Neutrophil (primary cell): Measurements from ENCODE around the gene CPLX1.
"Not testable (repeated sequence)": the region's sequence is repeated elsewhere in the genome, so short reads cannot be mapped to it uniquely, and the experiment has no call there.

ENCODE experiments used
- H3K27ac ChIP-seq: fragments of 200-600 bp; sonication (generic); 2 replicates; pipeline ENCODE4 v1.5.1; 2016; ENCODE audit warnings: mild to moderate bottlenecking, moderate library complexity
- H3K27me3 ChIP-seq: fragments of 200-600 bp; sonication (generic); 2 replicates; pipeline ENCODE4 v1.6.0; 2016; ENCODE audit warnings: mild to moderate bottlenecking
- H3K36me3 ChIP-seq: fragments of 200-600 bp; sonication (generic); 2 replicates; pipeline ENCODE4 v1.5.1; 2017
- H3K4me1 ChIP-seq, 2 experiments: fragments of 200-600 bp in 1 of 2; sonication (generic) in 1 of 2; 1 replicate in 1 of 2; 2 replicates in 1 of 2; pipeline versions ENCODE4 v1.5.1 to v1.6.1; 2013 to 2016; ENCODE audit warnings: low read depth in 1 of 2, low read length in 1 of 2, mild to moderate bottlenecking in 1 of 2, moderate library complexity in 1 of 2; ENCODE audit not compliant: control insufficient read depth in 1 of 2, insufficient read depth in 1 of 2
- H3K4me3 ChIP-seq, 2 experiments: fragments of 200-600 bp in 1 of 2; sonication (generic) in 1 of 2; 1 replicate in 1 of 2; 2 replicates in 1 of 2; pipeline ENCODE4 v1.5.1; 2013 to 2016; ENCODE audit warnings: low read depth in 1 of 2, low read length in 1 of 2, mild to moderate bottlenecking in 1 of 2, moderate library complexity in 1 of 2
- H3K9me3 ChIP-seq: fragments of 200-600 bp; sonication (generic); 2 replicates; pipeline ENCODE4 v1.5.1; 2016
- CTCF ChIP-seq: fragments of 200-600 bp; sonication (generic); IDR thresholded peaks from 2 replicates; pipeline ENCODE4 v1.5.1; 2016; ENCODE audit warnings: antibody characterized with exemption

Gene CPLX1

GRCh38 chr4:754221-755120 is 71.5 kb downstream of the CPLX1 start:
- no peaks in the 10 kb centered on the region for H3K4me1 ChIP-seq
- H3K27me3 ChIP-seq = no peaks in the 10 kb centered on the region
- H3K9me3 ChIP-seq = no peaks in the 10 kb centered on the region
- H3K36me3 ChIP-seq = peaks cover 62% of the 10 kb centered on the region
- no peak overlapping the region for H3K4me3 ChIP-seq
- no peak for TF ChIP-seq CTCF
- no peak overlapping the region for H3K27ac ChIP-seq

GRCh38 chr4:753186-753585 is 72.7 kb downstream of the CPLX1 start:
- H3K9me3 ChIP-seq, H3K4me1 ChIP-seq, H3K27ac ChIP-seq, H3K27me3 ChIP-seq, H3K4me3 ChIP-seq: not testable (repeated sequence)
- H3K36me3 ChIP-seq = peaks cover 69% of the 10 kb centered on the region

DNA sequence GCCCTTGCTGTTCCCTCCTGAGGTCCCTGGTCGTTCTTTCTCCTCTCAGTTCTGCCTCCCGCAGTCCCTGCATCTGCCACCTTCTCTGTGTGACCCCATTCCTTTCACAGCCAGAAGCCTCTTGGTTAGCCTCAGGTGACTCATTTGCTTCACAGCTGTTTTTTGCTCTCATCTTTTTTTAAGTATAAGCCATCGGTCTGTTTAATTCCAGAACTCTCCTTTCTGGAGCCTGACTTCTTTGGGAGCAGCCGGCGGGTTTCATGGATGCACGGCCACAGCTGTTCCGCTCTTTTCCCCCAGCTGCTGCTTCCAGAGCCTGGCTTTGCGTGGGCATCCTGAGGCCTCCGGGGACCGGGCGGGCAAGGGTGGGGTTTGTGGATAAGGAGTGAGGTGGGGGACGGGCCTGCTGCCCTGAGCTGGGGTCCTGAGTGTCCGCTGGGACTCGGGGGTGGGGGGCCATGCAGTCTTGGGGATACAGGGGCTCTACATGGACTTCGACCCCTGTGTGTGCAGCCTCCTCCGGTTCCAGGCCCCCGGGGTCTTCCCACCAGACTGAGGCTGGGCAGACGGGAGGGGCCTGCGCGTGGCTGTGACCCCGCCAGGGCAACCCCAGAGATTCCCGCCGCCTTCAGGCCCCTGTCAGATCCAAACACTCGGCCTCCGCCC is 73.6 kb downstream of the CPLX1 start:
- H3K9me3 ChIP-seq = no peaks in the 10 kb centered on the region
- peaks cover 73% of the 10 kb centered on the region for H3K36me3 ChIP-seq
- H3K27me3 ChIP-seq = no peaks in the 10 kb centered on the region
- H3K4me3 ChIP-seq = no peak overlapping the region
- H3K27ac ChIP-seq = no peak overlapping the region
- no peak for TF ChIP-seq CTCF
- no peaks in the 10 kb centered on the region for H3K4me1 ChIP-seq

DNA sequence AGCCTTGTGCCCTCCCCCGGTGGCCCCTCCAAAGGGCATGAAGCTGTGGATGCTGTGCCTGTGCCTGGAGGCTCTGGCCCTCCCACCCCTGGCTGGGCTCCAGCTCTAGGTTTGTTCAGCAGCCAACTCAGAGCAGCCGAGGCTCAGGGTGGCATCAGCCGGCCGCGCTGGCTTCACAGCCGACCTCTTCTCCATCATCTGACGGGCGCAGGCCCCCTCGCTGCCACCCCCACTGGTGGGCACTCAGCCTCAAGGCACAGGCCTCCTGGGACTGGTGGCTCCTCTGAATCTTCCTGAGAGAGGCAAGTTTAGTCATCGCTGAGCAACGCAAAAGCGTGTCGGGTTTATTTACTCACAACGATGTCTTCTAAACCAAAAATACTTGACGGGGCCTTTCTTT is 74.3 kb downstream of the CPLX1 start:
- no peaks in the 10 kb centered on the region for H3K9me3 ChIP-seq
- no peak for TF ChIP-seq CTCF
- H3K4me3 ChIP-seq = no peak overlapping the region
- H3K36me3 ChIP-seq = peaks cover 67% of the 10 kb centered on the region
- H3K27ac ChIP-seq = no peak overlapping the region
- no peaks in the 10 kb centered on the region for H3K27me3 ChIP-seq
- no peaks in the 10 kb centered on the region for H3K4me1 ChIP-seq

DNA sequence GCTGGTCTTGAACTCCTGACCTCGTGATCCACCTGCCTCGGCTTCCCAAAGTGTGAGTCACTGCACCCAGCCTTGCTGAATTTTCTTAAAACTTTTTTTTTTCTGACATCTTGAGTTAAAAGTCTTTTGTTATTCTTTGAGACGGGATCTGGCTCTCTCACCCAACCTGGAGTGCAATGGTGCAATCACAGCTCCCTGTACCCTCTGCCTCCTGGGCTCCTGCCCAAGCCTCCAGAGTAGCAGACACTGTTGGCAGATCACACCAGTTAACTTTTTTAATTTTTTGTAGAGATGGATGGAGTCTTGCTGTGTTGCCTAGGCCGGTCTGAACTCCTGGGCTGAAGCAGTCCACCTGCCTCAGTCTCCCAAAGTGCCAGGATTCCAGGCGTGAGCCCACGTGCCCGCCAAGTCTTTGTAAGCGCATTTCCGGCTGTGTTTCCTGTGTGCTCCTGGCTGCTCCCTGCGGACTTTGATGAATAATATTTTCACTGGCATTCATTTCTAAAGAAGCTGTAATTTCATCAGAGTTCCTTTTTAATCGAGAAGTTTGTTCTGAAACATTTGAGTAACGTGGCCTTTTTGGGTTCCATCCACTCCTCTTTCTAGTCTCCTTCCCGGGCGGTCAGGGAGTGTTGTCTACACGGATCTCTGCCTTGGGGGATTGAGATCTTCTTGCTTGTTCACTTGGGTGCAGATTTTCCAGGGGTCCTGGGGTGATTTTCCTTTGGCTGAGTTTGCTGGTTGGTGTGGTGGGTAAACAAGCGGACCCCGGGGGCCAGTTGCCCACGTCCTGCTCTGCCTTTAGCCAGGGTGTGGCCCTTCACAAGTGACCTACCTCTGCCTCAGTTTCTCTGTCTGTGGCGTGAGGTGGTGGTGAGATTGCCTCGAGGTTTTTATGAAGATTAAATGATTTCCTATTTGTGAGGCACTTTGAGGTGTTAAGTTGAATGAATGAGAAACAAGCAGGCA is 75.9 kb downstream of the CPLX1 start:
- H3K27me3 ChIP-seq = no peaks in the 10 kb centered on the region
- no peak overlapping the region for H3K4me3 ChIP-seq
- no peaks in the 10 kb centered on the region for H3K4me1 ChIP-seq
- TF ChIP-seq CTCF = no peak
- H3K27ac ChIP-seq = no peak overlapping the region
- peaks cover 61% of the 10 kb centered on the region for H3K36me3 ChIP-seq
- no peaks in the 10 kb centered on the region for H3K9me3 ChIP-seq
